ES-I3 (cell line): ENCODE results near the gene PLET1.

Experiments
- H3K36me3 ChIP-seq: 2 replicates; pipeline ENCODE4 v1.6.1; 2013; ENCODE audit warnings: mild to moderate bottlenecking, low read length, control low read depth, moderate library complexity; ENCODE audit not compliant: insufficient read depth
- H3K4me1 ChIP-seq: 2 replicates; pipeline ENCODE4 v1.6.1; 2013; ENCODE audit warnings: mild to moderate bottlenecking, control low read depth, low read length; ENCODE audit not compliant: insufficient read depth
- H3K9ac ChIP-seq: 2 replicates; pipeline ENCODE4 v1.6.1; 2013; ENCODE audit warnings: low read depth, mild to moderate bottlenecking, low read length, moderate library complexity
- H3K9me3 ChIP-seq: 2 replicates; pipeline ENCODE4 v1.6.1; 2013; ENCODE audit warnings: mild to moderate bottlenecking, low read length, moderate library complexity; ENCODE audit not compliant: control insufficient read depth, insufficient read depth

PLET1 gene, protein sequence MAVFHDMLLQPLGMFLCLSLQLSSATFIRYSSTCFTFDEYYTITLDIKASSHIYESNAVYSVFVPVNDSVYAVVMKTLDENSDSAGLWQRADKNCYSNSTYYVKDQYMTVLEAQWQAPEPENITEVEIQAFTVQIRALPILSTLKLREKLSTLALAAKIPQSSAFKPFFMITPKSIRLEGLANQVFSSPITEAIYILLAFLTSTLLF

DNA sequence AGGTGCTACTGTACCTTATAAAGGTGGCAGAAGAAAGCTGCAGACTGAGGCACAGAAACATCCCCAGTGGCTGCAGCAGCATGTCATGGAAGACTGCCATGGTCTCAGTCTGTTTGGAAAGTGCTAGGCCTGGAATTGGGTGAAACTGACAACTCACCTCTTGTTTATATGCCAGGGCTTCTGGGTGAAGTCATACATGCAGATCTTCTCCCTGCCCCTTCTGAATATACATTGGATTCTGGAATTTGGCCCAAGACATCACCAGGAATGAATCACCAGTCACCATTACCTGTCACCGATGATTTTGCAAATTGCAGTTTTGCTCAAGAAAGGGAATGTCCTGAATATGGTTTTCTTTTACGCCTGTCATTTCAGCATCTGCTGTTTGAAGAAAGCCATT lies at the start of gene PLET1:
Gene PLET1 (minus strand): TSS at position 371 of the 400 bp plus-strand sequence. CDS start 271 bp downstream, at position 100.
- Histone ChIP-seq H3K9ac (no peak within 1 kb of the TSS), H3K4me1 (no peaks in the 10 kb centered on the region), H3K36me3 (no peaks in the 10 kb centered on the region), H3K9me3 (no peaks in the 10 kb centered on the region)

DNA sequence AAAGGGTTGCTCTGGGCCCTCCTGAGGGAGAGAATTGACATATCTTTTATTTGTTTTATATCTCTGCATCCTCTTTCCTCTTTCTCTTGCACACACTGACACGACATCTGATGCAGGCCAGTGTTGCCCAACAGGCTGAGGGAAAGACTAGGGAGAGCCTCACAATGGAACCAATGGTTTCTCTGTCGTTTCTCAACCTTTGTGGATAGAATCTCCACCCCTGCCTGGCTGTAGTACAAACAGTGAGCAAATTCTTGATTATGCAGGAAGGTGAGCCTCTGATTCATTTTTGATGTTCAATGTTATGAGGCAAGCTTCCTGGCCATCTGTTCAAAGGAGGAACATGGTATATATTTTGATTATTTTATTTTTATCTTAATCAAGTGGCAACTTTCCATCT lies 49.8 kb upstream of the PLET1 start:
- H3K9me3 ChIP-seq, result no peaks in the 10 kb centered on the region; the same call in 1 of the 2 replicates

DNA sequence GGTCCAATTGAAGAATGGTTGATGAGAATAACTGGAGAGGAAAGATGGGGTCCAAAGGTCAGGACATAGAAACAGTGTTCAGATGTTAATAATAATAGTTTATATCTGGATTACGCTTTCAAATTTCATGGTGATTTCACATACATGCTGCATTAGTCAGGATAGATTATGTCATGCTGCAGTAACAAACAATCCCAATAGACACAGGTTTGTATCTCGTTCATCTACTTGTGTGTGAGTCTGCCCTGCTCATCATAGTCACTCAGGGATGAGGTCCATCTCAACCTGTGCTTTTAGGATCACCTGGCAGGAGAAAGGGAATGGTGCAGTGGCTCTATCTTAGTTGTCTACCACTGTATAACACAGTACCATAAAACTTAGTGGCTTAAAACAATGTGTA lies 48.0 kb upstream of the PLET1 start:
- no peaks in the 10 kb centered on the region; the same call in 1 of the 2 replicates for H3K9me3 ChIP-seq
- no peaks in the 10 kb centered on the region for H3K36me3 ChIP-seq
- H3K9ac ChIP-seq, result no peak overlapping the region
- no peaks in the 10 kb centered on the region for H3K4me1 ChIP-seq

More for the DNA sequence above, 49.8 kb upstream of the PLET1 start:
- Histone ChIP-seq H3K9ac (no peak overlapping the region), H3K36me3 (no peaks in the 10 kb centered on the region), H3K4me1 (no peaks in the 10 kb centered on the region)

DNA sequence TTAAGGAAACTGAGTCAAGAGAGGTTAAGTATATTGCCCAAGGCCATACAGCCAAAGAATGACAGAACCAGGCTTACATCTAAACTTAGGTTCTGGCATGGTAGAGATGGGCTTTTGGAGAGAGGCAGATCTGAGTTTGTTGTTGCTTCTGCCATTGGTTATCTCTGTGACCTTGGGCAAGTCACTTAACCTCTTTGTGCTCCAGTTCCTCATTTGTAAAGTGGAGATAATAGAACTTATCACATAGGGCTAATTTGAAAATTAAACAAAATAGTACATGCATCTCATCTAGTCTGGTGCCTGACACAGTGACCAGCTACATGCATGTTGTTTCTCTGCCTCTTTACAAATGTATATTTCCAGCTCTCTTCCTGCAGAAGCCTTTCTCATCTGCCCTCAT lies 47.0 kb upstream of the PLET1 start:
- Histone ChIP-seq H3K4me1 (no peaks in the 10 kb centered on the region), H3K9ac (no peak overlapping the region), H3K9me3 (no peaks in the 10 kb centered on the region; the same call in 1 of the 2 replicates), H3K36me3 (no peaks in the 10 kb centered on the region)

DNA sequence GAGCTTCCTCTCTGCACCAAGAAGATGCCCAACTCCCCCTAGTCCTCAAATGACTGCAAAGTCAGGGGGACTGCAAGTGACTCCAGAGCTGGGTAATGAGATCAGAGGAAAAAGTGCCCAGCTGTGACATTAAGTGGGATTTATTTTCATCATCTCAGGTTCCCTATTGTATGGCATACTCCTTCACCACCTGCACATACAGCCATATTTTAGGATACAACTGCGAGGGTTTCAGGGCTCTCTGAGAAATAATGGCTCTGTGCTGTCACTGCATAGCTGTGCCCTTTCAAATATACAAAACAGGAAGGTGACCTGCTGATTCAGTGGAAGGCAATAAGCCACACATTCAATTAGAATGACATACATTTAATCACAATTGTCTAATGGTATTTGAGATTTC lies 45.6 kb upstream of the PLET1 start:
- H3K36me3 ChIP-seq, result no peaks in the 10 kb centered on the region
- H3K9ac ChIP-seq, result no peak overlapping the region
- H3K9me3 ChIP-seq, result no peaks in the 10 kb centered on the region; the same call in 1 of the 2 replicates
- peaks cover 7% of the 10 kb centered on the region for H3K4me1 ChIP-seq

DNA sequence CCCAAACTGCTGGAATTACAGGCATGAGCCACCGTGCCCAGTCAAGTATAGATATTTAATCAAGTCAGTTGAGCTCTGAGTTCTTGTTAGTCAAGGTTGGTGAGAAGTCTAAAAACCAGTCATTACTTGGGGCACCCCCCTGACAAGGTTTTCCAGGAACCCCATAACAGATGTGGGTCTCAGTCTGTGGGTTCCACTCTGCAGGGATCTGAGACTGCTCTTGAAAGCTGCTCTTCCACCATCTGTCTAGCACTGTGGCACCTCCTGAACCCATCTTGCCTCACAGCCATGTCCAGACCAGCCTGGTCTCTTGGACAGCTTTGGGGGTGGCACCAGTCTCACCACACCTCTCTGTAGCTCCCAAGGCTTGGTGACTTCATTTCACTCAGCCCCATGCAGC lies 44.3 kb upstream of the PLET1 start:
- Histone ChIP-seq H3K36me3 (no peaks in the 10 kb centered on the region), H3K4me1 (peaks cover 7% of the 10 kb centered on the region), H3K9me3 (no peaks in the 10 kb centered on the region; the same call in 1 of the 2 replicates), H3K9ac (no peak overlapping the region)

DNA sequence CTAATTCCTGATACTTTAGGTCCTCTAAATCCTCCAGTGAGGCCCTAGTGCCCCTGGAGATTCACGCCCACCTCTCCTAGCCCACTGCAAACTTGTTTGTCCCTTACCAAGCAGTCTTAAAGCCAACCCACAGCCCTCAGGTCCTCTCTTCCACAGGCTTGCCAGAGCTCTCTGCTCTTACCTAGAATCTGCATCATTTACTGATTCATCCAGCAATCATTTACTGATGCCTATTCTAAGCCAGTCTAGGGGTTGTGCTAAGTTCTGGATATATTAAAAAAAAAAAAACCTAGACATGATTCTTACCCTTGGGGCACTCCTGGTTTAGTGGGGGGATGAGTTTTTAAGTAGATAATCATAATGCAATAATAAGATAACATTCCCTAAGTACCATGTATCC lies 43.0 kb upstream of the PLET1 start:
- H3K36me3 ChIP-seq, result no peaks in the 10 kb centered on the region
- H3K4me1 ChIP-seq, result peaks cover 7% of the 10 kb centered on the region
- H3K9ac ChIP-seq, result no peak overlapping the region
- no peaks in the 10 kb centered on the region; the same call in 1 of the 2 replicates for H3K9me3 ChIP-seq

DNA sequence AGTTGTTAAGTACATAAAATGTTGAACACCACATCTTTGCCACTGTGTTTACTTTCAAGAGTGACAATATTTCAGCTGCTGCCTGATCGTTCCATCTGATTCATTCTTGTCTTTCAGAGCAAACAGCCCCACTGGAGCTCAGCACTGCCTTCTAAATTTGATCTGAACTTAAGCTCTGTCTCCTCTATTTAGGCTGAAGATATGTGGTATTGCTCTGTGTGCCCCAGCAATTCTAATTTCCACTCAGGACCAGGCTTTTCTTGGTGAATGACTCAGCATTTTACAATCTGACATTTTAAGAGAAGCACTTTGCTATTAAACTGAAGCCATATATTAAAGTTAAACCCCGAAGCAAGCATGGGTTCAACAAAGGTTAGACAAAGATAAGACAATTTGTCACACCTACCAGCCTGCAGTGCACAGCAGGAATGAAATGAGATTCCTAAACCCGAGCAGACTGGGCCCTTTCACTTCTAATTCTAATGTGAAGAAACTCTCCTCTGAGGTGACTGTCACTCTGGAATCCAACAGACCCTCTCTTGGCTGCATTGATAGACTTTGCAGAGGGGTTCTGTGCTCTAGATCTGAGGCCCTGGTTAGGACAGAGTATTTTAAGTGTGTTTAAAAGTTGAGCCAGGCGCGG lies 41.7 kb upstream of the PLET1 start:
- H3K9ac ChIP-seq, result no peak overlapping the region
- H3K9me3 ChIP-seq, result no peaks in the 10 kb centered on the region
- no peaks in the 10 kb centered on the region for H3K36me3 ChIP-seq
- peaks cover 7% of the 10 kb centered on the region for H3K4me1 ChIP-seq

DNA sequence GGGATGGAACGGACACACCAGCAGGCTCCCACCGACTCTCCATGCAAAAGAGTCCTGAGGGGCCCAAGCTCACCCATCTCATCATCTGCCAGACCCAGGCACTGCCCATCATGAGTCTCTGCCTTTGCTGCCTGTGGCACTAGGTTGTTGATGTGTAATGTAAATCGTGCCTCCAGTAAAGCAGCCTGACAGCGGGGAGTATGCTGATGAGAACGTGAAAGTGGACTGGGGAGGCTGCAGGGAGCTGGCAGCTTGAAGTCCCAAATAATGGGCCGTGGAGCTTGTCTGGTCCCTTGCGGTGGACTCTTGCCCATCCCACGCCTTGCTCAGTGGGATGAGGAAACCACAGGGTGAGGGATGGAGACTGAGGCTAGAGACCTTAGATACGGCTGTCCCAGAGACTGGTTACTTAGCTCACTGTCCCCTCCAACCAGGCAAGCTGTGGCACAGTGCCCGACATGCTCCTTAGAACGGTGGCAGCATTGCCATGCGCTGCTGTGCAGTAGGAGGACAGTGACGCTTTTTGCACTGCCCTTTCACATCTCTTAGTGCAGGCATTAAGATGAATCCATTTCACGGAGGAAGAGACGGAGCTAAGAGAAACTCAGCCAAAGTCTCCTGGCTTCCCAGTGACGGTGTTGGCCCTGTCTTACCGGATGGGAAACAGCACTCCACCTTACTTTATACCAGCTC lies 39.6 kb upstream of the PLET1 start:
- no peaks in the 10 kb centered on the region for H3K9me3 ChIP-seq
- peaks cover 7% of the 10 kb centered on the region for H3K4me1 ChIP-seq
- H3K9ac ChIP-seq, result no peak overlapping the region
- no peaks in the 10 kb centered on the region for H3K36me3 ChIP-seq

DNA sequence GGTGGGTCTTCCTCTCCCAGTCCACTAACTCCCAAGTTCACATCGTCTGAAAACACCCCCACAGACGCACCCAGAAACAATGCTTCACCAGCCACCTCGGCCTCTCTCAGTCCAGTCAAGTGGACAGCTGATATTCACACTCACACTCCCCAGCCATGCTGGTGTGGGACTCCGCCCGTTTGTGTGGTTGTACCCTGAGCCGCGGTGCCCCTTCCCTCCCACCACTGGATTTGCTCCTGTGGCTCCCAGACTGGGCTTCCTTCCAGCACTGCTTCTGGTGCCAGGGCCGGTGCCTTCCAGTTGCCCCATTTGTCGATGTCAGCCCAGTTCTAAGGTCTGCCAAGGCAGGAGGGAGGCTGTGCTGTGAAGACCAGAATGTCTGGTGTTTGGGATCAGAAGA lies 37.9 kb upstream of the PLET1 start:
- peaks cover 7% of the 10 kb centered on the region for H3K4me1 ChIP-seq
- H3K9me3 ChIP-seq, result no peaks in the 10 kb centered on the region
- no peaks in the 10 kb centered on the region for H3K36me3 ChIP-seq
- H3K9ac ChIP-seq, result no peak overlapping the region

DNA sequence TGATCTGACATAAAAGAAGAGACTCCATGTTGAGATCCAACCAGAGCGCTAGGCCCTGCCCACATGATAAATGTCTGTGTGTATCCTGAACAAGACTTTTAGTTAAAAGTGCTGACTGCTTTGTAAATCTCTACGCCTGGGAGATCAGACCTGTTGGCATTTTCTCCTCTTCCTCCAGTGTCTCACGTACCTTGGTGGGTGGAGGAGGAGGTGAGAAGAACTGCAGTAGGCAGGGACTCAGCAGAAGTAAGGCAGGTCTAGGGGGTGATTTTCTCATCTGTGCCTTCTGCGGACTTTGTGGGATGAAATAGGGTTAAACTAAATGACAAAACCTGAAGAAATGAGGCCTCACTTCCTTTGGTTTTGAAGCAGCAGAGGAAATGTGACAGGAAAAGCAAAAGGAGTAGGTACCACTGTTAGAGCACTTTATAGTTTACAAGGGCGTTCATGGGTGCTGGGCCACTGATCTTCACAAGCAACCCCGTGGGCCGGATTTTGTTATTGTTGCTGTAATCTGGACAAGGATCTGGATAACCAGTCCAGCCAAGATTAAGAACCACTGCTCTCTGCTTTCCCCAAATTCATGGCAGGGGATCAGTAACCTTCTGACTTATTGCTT lies 36.7 kb upstream of the PLET1 start:
- H3K36me3 ChIP-seq, result no peaks in the 10 kb centered on the region
- no peak overlapping the region for H3K9ac ChIP-seq

DNA sequence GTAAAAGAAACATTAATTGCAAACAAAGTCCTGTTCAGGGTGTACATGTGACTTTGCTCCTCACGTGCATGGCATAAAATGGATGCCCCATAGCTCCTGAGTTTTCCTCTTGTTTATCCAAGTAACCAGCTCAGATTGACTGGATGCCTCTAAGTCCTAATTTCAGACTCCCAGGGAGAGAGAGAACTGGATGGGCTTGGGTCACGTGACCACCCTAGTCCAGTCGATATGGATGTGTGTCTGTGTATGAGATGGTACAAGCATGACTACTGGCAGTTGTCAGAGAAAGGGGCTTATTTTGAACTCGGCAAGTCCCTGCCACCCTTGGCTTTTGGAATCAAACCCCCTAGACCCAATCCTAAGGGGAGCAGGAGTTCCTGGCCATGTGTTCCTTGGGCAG lies 35.4 kb upstream of the PLET1 start:
- H3K4me1 ChIP-seq, result no peaks in the 10 kb centered on the region
- H3K36me3 ChIP-seq, result no peaks in the 10 kb centered on the region
- H3K9ac ChIP-seq, result no peak overlapping the region
- no peaks in the 10 kb centered on the region for H3K9me3 ChIP-seq

More for the DNA sequence above, 36.7 kb upstream of the PLET1 start:
- Histone ChIP-seq H3K4me1 (peaks cover 5% of the 10 kb centered on the region), H3K9me3 (no peaks in the 10 kb centered on the region)

DNA sequence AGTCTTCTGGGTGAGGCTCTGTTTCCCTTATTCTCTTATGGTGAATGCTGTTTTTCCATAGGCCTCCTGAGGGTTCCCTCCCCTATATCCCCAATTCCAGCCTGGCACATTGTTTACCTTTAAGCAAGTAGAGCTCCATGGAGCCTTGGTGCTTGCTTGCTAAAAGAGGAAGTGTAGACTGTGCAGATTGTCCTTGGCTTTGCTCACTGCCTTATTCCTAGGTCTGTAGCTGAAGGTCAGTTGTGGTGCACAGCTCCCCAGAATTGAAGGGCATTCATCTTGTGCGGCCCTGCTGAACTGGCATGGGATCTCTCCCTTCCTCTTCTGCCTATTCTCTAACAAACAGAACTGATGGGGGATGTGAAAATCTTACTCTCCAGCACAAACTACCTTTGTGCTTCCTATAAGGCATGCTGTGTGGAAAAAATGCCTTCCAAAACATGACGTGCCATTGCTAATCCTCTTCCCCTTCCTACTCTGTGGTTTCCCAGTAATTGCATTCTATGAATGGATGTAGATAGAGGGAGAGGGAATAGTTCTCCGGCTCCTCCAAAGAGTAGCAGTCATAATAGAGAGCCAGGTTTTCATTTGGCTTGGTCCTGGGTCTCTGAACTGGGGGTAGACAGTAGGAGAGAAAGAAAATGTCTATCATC lies 34.2 kb upstream of the PLET1 start:
- Histone ChIP-seq H3K4me1 (no peaks in the 10 kb centered on the region), H3K9ac (no peak overlapping the region), H3K9me3 (no peaks in the 10 kb centered on the region)

DNA sequence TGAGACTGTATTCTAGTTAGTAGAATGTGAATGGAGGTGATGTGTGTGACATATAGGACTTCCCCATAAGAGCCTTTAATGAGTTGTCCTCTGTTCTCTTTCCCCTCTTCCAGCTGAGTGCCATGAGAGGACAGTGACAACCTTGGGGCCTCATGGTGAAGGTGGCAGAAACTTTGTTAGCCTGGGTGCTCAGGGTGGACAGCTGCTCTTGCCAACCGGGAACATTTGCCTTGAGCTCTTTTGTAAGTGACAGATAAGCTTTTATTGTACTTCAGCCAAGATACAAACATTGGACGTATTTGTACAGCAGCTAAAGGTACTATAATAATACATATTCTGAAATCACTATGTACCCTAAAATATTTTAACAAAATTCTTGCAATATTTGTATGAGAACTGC lies 33.0 kb upstream of the PLET1 start:
- H3K36me3 ChIP-seq, result no peaks in the 10 kb centered on the region
- H3K9ac ChIP-seq, result no peak overlapping the region
- no peaks in the 10 kb centered on the region for H3K9me3 ChIP-seq
- no peaks in the 10 kb centered on the region for H3K4me1 ChIP-seq

More for the DNA sequence above, 34.2 kb upstream of the PLET1 start:
- H3K36me3 ChIP-seq, result no peaks in the 10 kb centered on the region
